Neural crest cell (in vitro differentiated cells): Measurements from ENCODE around the gene CNNM1. TPM values are rescaled to one million over a fixed set of nuclear protein-coding genes. Genes with fewer than 3 reads are reported as not detected.

Experiments used
- DNase-seq: peaks from one replicate; pipeline ENCODE4 v3.0.0; 2021; ENCODE audit warnings: low read depth, mixed read lengths, low spot score
- H3K27ac Mint-ChIP-seq: one replicate; pipeline ENCODE4 v1.8.0; 2021; ENCODE audit warnings: mild to moderate bottlenecking, mixed read lengths; ENCODE audit not compliant: unreplicated experiment
- H3K27me3 Mint-ChIP-seq: 2 replicates; pipeline ENCODE4 v1.8.0; 2021; ENCODE audit warnings: low read depth, mild to moderate bottlenecking, mixed read lengths
- H3K36me3 Mint-ChIP-seq: 2 replicates; pipeline ENCODE4 v1.8.0; 2021; ENCODE audit warnings: low read depth, mild to moderate bottlenecking, mixed read lengths
- H3K4me1 Mint-ChIP-seq: 2 replicates; pipeline ENCODE4 v1.8.0; 2021; ENCODE audit warnings: mixed read lengths
- H3K4me3 Mint-ChIP-seq: one replicate; pipeline ENCODE4 v1.8.0; 2021; ENCODE audit warnings: mild to moderate bottlenecking, mixed read lengths
- H3K9me3 Mint-ChIP-seq: 2 replicates; pipeline ENCODE4 v1.8.0; 2021; ENCODE audit warnings: mixed read lengths
- CTCF ChIP-seq: fragments of 200-600 bp; sonication (generic); conservative IDR thresholded peaks from 2 replicates; pipeline ENCODE4 v1.5.0; 2021; ENCODE audit warnings: antibody characterized with exemption, mild to moderate bottlenecking
- total RNA-seq: library from RNA; stranded (reverse); gene quantifications from 2 replicates; pipeline ENCODE4 v1.2.1, GENCODE V29; 2021

Gene CNNM1
- total RNA-seq, 1 donor from 2014 or later: 2.0 TPM

- Mint-ChIP-seq H3K36me3 (no peaks in the 10 kb centered on the region), H3K27ac (no peak overlapping the region), H3K27me3 (peaks cover 15% of the 10 kb centered on the region), H3K9me3 (no peaks in the 10 kb centered on the region), H3K4me3 (no peak overlapping the region), H3K4me1 (peaks cover 12% of the 10 kb centered on the region)
- DNase-seq: no peak
- no peak for TF ChIP-seq CTCF
Observed at GRCh38 chr10:99337901-99338300, 8.7 kb downstream of the CNNM1 start.

- Mint-ChIP-seq H3K9me3 (no peaks in the 10 kb centered on the region), H3K36me3 (no peaks in the 10 kb centered on the region), H3K4me1 (peaks cover 12% of the 10 kb centered on the region), H3K27ac (no peak overlapping the region), H3K27me3 (peaks cover 3% of the 10 kb centered on the region), H3K4me3 (no peak overlapping the region)
- DNase-seq: no peak
- no peak for TF ChIP-seq CTCF
Observed at GRCh38 chr10:99339077-99339476, 9.9 kb downstream of the CNNM1 start.

- no peak for TF ChIP-seq CTCF
- H3K36me3 Mint-ChIP-seq: no peaks in the 10 kb centered on the region
- no peak overlapping the region for H3K4me3 Mint-ChIP-seq
- no peak for DNase-seq
- peaks cover 12% of the 10 kb centered on the region for H3K4me1 Mint-ChIP-seq
- no peaks in the 10 kb centered on the region for H3K9me3 Mint-ChIP-seq
- peaks cover 5% of the 10 kb centered on the region for H3K27me3 Mint-ChIP-seq
- no peak overlapping the region for H3K27ac Mint-ChIP-seq
Observed at GRCh38 chr10:99339563-99340047, 10.4 kb downstream of the CNNM1 start.

GRCh38 chr10:99340650-99341049, 11.5 kb downstream of the CNNM1 start:
- TF ChIP-seq CTCF: no peak

GRCh38 chr10:99341248-99341647, 12.1 kb downstream of the CNNM1 start:
- peaks cover 12% of the 10 kb centered on the region for H3K4me1 Mint-ChIP-seq
- peaks cover 2% of the 10 kb centered on the region for H3K27me3 Mint-ChIP-seq
- no peak for DNase-seq
- H3K9me3 Mint-ChIP-seq: no peaks in the 10 kb centered on the region
- no peak overlapping the region for H3K4me3 Mint-ChIP-seq
- H3K36me3 Mint-ChIP-seq: no peaks in the 10 kb centered on the region
- TF ChIP-seq CTCF: no peak
- H3K27ac Mint-ChIP-seq: no peak overlapping the region

More at GRCh38 chr10:99340650-99341049, 11.5 kb downstream of the CNNM1 start:
- Mint-ChIP-seq H3K4me1 (peaks cover 12% of the 10 kb centered on the region), H3K9me3 (no peaks in the 10 kb centered on the region), H3K36me3 (no peaks in the 10 kb centered on the region), H3K4me3 (no peak overlapping the region), H3K27me3 (peaks cover 3% of the 10 kb centered on the region), H3K27ac (no peak overlapping the region)
- no peak for DNase-seq
